Neural cell (in vitro differentiated cells): ENCODE data around the gene AGBL4. TPM values are rescaled to one million over a fixed set of nuclear protein-coding genes. Genes with fewer than 3 reads are reported as not detected.

Experiments used
- H2AFZ ChIP-seq: fragments of 200-600, 300-800 bp; sonication (generic), shearing (Covaris generic); 2 replicates; pipeline ENCODE4 v1.6.0; 2014; ENCODE audit warnings: low read depth, mild to moderate bottlenecking, antibody characterized with exemption, low read length, moderate library complexity
- H3F3A ChIP-seq: fragments of 200-600 bp; shearing (Covaris generic); 2 replicates; pipeline ENCODE4 v1.6.1; 2016; ENCODE audit warnings: mild to moderate bottlenecking, moderate library complexity, mixed read lengths, antibody characterized with exemption, low read length; ENCODE audit not compliant: insufficient read depth, poor library complexity, severe bottlenecking
- H3K27ac ChIP-seq: fragments of 200-600, 300-800 bp; sonication (generic), shearing (Covaris generic); 2 replicates; pipeline ENCODE4 v1.5.1; 2014; ENCODE audit warnings: mild to moderate bottlenecking, low read length, moderate library complexity
- H3K27me3 ChIP-seq: fragments of 300-800, 200-600 bp; sonication (generic), shearing (Covaris generic); 2 replicates; pipeline ENCODE4 v1.6.0; 2014; ENCODE audit warnings: mild to moderate bottlenecking, low read depth, low read length, moderate library complexity; ENCODE audit not compliant: insufficient read depth
- H3K36me3 ChIP-seq: fragments of 300-800, 200-600 bp; sonication (generic), shearing (Covaris generic); 2 replicates; pipeline ENCODE4 v1.5.1; 2014; ENCODE audit warnings: mild to moderate bottlenecking, antibody characterized with exemption, low read length, moderate library complexity; ENCODE audit not compliant: insufficient read depth
- H3K4me2 ChIP-seq: fragments of 300-800, 200-600 bp; sonication (generic), shearing (Covaris generic); 2 replicates; pipeline ENCODE4 v1.6.0; 2014; ENCODE audit warnings: mild to moderate bottlenecking, low read length
- H3K4me3 ChIP-seq: fragments of 300-800, 200-600 bp; sonication (generic), shearing (Covaris generic); 2 replicates; pipeline ENCODE4 v1.5.1; 2014; ENCODE audit warnings: mild to moderate bottlenecking, low read length, moderate library complexity
- H3K79me2 ChIP-seq: fragments of 200-600 bp; shearing (Covaris generic); replicated peaks from 2 replicates; pipeline ENCODE4 v1.6.0; 2014; ENCODE audit warnings: mild to moderate bottlenecking, low read length, moderate library complexity; ENCODE audit not compliant: insufficient read depth
- H3K9ac ChIP-seq: fragments of 300-800, 200-600 bp; sonication (generic), shearing (Covaris generic); 2 replicates; pipeline ENCODE4 v1.6.1; 2016; ENCODE audit warnings: mild to moderate bottlenecking, low read length, mixed read lengths
- H3K9me2 ChIP-seq: fragments of 200-600 bp; shearing (Covaris generic); 2 replicates; pipeline ENCODE4 v1.6.1; 2016; ENCODE audit warnings: mild to moderate bottlenecking, low read length, mixed read lengths; ENCODE audit not compliant: insufficient read depth
- H3K9me3 ChIP-seq: fragments of 200-600, 300-800 bp; sonication (generic), shearing (Covaris generic); 2 replicates; pipeline ENCODE4 v1.6.1; 2016; ENCODE audit warnings: mild to moderate bottlenecking, mixed run types, low read length, moderate library complexity, mixed read lengths
- H4K20me1 ChIP-seq: fragments of 200-600 bp; shearing (Covaris generic); 2 replicates; pipeline ENCODE4 v1.6.1; 2016; ENCODE audit warnings: mild to moderate bottlenecking, mixed run types; ENCODE audit not compliant: insufficient read depth
- EP300 ChIP-seq: fragments of 450-650 bp; conservative IDR thresholded peaks from 2 replicates; pipeline ENCODE4 v1.6.1; 2014; ENCODE audit warnings: antibody characterized with exemption, mild to moderate bottlenecking, moderate library complexity; ENCODE audit not compliant: poor library complexity, severe bottlenecking
- EZH2 ChIP-seq: fragments of 200-600, 300-800 bp; shearing (Covaris generic), sonication (generic); IDR thresholded peaks from 2 replicates; pipeline ENCODE4 v1.6.1; 2014; ENCODE audit warnings: antibody characterized with exemption, low read length, borderline replicate concordance, mild to moderate bottlenecking; ENCODE audit not compliant: insufficient read depth, poor library complexity, severe bottlenecking
- MXI1 ChIP-seq: fragments of 450-650 bp; conservative IDR thresholded peaks from 2 replicates; pipeline ENCODE4 v1.6.1; 2014; ENCODE audit warnings: antibody characterized with exemption, mild to moderate bottlenecking; ENCODE audit not compliant: poor library complexity, severe bottlenecking
- POLR2AphosphoS5 ChIP-seq: IDR thresholded peaks from 2 replicates; pipeline ENCODE4 v1.6.1; 2012
- RAD21 ChIP-seq: fragments of 450-650 bp; conservative IDR thresholded peaks from 2 replicates; pipeline ENCODE4 v1.6.1; 2014; ENCODE audit warnings: antibody characterized with exemption, mild to moderate bottlenecking, moderate library complexity
- SMC3 ChIP-seq: fragments of 450-650 bp; conservative IDR thresholded peaks from 2 replicates; pipeline ENCODE4 v1.6.1; 2014; ENCODE audit warnings: antibody characterized with exemption, mild to moderate bottlenecking, moderate library complexity; ENCODE audit not compliant: poor library complexity
- TAF1 ChIP-seq: IDR thresholded peaks from 2 replicates; pipeline ENCODE4 v1.6.1; 2012; ENCODE audit warnings: low read depth
- polyA plus RNA-seq: library from polyadenylated mRNA; depleted of rRNA; stranded (reverse); fragments of >200 nt; gene quantifications from 2 replicates; pipeline ENCODE4 v1.2.3, GENCODE V29; 2014
- TF ChIP-seq, protein P1 (sequence below): fragments of 450-650 bp; IDR thresholded peaks from 2 replicates; pipeline ENCODE4 v1.5.1; 2014; ENCODE audit warnings: antibody characterized with exemption, mild to moderate bottlenecking, moderate library complexity; ENCODE audit not compliant: poor library complexity, severe bottlenecking
- TF ChIP-seq, protein P2 (sequence below): IDR thresholded peaks from 2 replicates; pipeline ENCODE4 v1.6.1; 2012; ENCODE audit warnings: borderline replicate concordance

The AGBL4 gene
- polyA plus RNA-seq, 1 donor from 2014 or later: 1.3 TPM

DNA sequence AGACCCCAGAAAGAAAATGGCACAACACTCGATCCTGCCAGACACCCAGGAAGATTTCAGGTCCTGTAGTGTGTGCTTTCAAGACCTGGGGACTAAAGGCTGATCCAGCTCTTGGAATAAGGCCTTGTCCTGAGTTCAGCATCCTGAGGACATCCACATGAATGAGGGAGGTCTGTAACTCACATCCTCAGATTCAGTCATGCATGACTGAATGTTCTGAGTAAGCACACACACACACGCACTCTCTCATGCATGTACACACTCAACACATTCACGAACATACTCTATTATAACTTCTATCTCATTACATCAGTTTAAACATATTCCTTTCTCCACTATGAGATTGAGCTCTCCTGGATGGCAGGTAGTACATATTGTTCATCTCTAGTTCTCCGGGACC, 973.7 kb downstream of the AGBL4 start:
- Histone ChIP-seq H3K9me2 (no peaks in the 10 kb centered on the region), H3K4me2 (no peak overlapping the region), H3K79me2 (no peaks in the 10 kb centered on the region), H3K36me3 (no peaks in the 10 kb centered on the region), H2AFZ (no peak overlapping the region), H3F3A (no peaks in the 10 kb centered on the region), H3K27me3 (no peaks in the 10 kb centered on the region), H3K27ac (no peak overlapping the region), H4K20me1 (no peaks in the 10 kb centered on the region), H3K4me3 (no peak overlapping the region), H3K9me3 (no peaks in the 10 kb centered on the region), H3K9ac (no peak overlapping the region)
- no peak for TF ChIP-seq POLR2AphosphoS5
- TF ChIP-seq, protein P1, sequence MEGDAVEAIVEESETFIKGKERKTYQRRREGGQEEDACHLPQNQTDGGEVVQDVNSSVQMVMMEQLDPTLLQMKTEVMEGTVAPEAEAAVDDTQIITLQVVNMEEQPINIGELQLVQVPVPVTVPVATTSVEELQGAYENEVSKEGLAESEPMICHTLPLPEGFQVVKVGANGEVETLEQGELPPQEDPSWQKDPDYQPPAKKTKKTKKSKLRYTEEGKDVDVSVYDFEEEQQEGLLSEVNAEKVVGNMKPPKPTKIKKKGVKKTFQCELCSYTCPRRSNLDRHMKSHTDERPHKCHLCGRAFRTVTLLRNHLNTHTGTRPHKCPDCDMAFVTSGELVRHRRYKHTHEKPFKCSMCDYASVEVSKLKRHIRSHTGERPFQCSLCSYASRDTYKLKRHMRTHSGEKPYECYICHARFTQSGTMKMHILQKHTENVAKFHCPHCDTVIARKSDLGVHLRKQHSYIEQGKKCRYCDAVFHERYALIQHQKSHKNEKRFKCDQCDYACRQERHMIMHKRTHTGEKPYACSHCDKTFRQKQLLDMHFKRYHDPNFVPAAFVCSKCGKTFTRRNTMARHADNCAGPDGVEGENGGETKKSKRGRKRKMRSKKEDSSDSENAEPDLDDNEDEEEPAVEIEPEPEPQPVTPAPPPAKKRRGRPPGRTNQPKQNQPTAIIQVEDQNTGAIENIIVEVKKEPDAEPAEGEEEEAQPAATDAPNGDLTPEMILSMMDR: no peak

DNA sequence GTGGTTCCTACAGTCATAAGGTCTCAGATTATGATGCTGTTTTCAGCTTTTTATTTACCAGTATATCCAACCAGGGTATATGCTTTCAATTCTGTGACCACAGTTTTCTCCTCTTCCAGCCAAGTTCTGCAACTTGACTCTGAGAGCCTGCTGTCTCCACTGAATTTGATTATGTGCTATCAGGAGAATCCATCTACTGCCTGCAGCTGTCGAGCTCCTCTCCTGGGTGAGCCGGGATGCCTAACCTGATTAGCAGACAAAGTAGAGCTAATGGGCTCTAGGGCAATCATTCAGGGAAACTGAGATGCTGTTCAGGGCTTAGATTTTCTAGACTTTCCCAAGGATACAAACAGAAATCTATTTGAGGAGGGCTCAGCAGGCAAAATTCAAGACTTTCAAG, 975.6 kb downstream of the AGBL4 start:
- Histone ChIP-seq H3K27ac (no peak overlapping the region), H3K4me3 (no peak overlapping the region), H3K79me2 (no peaks in the 10 kb centered on the region), H3K4me2 (no peak overlapping the region), H4K20me1 (no peaks in the 10 kb centered on the region), H3K9me3 (no peaks in the 10 kb centered on the region), H3K9me2 (no peaks in the 10 kb centered on the region), H2AFZ (no peak overlapping the region), H3K36me3 (no peaks in the 10 kb centered on the region), H3K27me3 (no peaks in the 10 kb centered on the region), H3K9ac (no peak overlapping the region), H3F3A (no peaks in the 10 kb centered on the region)
- TF ChIP-seq EZH2: no peak
- TF ChIP-seq TAF1: no peak
- TF ChIP-seq MXI1: no peak
- TF ChIP-seq, protein P1: no peak
- no peak for TF ChIP-seq POLR2AphosphoS5
- TF ChIP-seq SMC3: no peak

DNA sequence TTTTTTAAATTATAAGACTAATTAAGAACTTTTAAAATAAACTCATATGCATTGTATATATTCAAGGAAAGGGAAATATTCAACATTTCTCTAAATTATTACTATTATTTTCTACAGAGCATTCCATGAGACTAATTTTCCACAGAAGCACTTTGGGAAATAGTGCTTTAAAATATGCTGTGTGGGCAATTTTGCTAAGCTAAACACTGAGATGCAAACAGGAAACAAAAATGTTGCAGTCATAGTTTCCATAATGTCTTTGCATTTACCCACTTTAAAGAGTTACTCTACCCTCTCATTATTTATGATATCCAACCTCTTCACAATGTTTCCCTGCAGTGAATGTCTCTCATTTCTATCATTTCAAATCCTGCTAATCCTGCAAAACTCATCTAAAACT, 977.4 kb downstream of the AGBL4 start:
- no peak for TF ChIP-seq RAD21
- no peak for TF ChIP-seq TAF1
- TF ChIP-seq EZH2: no peak
- TF ChIP-seq, protein P2, sequence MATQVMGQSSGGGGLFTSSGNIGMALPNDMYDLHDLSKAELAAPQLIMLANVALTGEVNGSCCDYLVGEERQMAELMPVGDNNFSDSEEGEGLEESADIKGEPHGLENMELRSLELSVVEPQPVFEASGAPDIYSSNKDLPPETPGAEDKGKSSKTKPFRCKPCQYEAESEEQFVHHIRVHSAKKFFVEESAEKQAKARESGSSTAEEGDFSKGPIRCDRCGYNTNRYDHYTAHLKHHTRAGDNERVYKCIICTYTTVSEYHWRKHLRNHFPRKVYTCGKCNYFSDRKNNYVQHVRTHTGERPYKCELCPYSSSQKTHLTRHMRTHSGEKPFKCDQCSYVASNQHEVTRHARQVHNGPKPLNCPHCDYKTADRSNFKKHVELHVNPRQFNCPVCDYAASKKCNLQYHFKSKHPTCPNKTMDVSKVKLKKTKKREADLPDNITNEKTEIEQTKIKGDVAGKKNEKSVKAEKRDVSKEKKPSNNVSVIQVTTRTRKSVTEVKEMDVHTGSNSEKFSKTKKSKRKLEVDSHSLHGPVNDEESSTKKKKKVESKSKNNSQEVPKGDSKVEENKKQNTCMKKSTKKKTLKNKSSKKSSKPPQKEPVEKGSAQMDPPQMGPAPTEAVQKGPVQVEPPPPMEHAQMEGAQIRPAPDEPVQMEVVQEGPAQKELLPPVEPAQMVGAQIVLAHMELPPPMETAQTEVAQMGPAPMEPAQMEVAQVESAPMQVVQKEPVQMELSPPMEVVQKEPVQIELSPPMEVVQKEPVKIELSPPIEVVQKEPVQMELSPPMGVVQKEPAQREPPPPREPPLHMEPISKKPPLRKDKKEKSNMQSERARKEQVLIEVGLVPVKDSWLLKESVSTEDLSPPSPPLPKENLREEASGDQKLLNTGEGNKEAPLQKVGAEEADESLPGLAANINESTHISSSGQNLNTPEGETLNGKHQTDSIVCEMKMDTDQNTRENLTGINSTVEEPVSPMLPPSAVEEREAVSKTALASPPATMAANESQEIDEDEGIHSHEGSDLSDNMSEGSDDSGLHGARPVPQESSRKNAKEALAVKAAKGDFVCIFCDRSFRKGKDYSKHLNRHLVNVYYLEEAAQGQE: no peak
- TF ChIP-seq POLR2AphosphoS5: no peak
- no peak for TF ChIP-seq SMC3
- TF ChIP-seq, protein P1: no peak
- TF ChIP-seq EP300: no peak
- TF ChIP-seq MXI1: no peak
- Histone ChIP-seq H3K79me2 (no peaks in the 10 kb centered on the region), H3K36me3 (no peaks in the 10 kb centered on the region), H2AFZ (no peak overlapping the region), H3K4me2 (no peak overlapping the region), H4K20me1 (no peaks in the 10 kb centered on the region), H3K9ac (no peak overlapping the region), H3K27me3 (no peaks in the 10 kb centered on the region), H3K9me3 (no peaks in the 10 kb centered on the region), H3K27ac (no peak overlapping the region), H3F3A (no peaks in the 10 kb centered on the region), H3K4me3 (no peak overlapping the region), H3K9me2 (no peaks in the 10 kb centered on the region)
